ENCODE results near the gene CAV3. TPM values are rescaled to one million over a fixed set of nuclear protein-coding genes. Genes with fewer than 3 reads are reported as not detected.
A peak's percentile ranks its signal among the peaks of the same experiment; 100 is the strongest.

Gene CAV3
- total RNA-seq, 8 experiments from 2014 or later, result 0.25 to 0.77 (median 0.46) TPM; not detected in 4

DNA sequence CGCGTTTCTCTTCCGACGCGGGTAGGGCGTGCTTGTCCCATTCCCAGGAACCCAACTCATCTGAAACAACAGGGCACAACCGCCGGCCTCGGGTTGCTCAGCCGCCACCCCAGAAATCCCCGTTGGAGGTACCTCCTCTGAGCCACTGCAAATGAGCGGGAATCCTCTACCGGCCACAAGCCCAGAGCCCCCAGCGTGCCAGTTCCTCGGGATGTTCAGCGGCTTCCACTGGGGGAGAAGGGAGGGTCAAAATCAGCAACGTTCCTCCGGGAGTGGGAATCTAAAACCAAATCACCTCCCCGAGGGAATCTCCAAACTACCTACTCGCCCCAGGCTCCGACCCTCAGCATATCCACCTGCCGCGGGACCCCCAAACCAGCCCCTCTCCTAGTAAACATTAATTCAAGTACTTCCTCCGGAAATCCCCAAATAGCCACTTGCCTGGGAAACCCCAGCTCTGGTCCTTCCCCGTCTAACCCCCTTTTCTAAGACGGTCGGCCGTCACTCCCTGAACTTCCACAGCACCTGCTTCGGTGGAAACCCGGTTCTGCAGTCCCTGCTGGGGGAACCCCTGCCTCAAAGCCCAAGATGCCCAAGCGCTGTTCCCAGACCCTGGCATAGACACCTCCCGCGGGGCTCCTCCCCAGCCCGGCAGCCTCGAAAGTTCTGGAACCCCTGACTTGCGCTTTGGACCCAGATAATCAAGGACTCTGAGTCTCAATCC is 34.9 kb downstream of the CAV3 start:
- in situ Hi-C loops (cut with MboI; ENCODE audit: low pct_unique_long_range_greater_than_20kb in 2 of 9, low sequenced_read_pairs in 9 of 9, unreplicated experiment in 9 of 9), result no loop called here
- H3K4me3 ChIP-seq, result peak overlapping the region in 4 of 5 donors; percentile 16 to 29 (median 26)
- 0 to 53% (median 19%) methylated on average over 2 to 18 of the region's 36 CpGs; no CpG with 5 or more reads in 2 of the 10 experiments for WGBS, 10 experiments
- ATAC-seq (replicated peaks in 6 of 8), result no peak
- H3K4me1 ChIP-seq (replicated peaks in 1 of 2), result peaks cover 0 to 3% of the 10 kb centered on the region in 2 donors
- no peak overlapping the region for H3K27ac ChIP-seq

DNA sequence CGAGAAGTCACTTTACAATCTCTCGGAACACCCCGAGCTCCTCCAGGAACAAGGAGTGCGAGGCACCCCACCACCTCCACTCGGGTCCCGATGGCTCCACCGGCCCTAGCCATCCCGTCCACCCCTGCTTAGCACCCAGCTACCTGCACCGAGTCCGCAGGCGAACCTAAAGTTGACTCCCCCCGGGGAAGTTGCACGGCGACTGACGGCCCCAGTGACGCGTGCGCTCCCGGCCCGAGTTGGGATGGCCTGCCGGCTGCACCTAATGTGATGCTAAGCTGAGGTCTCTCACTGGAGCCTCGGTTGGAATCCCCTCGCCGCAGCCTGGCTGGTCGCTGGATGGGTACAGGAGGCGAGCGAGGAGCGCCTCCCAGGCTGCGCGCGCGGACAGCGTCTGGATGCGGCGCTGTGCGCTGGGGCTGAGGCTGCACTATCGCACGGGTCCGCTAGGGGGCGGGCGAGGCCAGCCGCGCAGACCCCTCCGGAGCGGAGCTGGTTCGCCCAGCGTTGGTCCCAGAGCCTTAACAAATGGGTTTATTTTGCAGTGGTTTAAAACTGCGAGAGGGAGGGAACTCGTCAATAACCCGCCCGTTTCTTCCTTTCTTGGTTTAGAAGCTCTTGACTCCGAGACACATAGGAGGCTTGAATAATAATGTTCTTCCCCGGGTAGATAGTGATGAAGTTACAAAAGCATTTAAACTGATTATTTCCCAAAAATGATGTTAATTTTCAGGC is 35.7 kb downstream of the CAV3 start, which contains the start of gene OXTR:
OXTR (minus strand) TSS at position 526 of the 735 bp plus-strand sequence. CDS start 1,426 bp downstream, outside the sequence.
- in situ Hi-C loops (cut with MboI; ENCODE audit: low pct_unique_long_range_greater_than_20kb in 2 of 9, low sequenced_read_pairs in 9 of 9, unreplicated experiment in 9 of 9), result no loop called here
- peak; percentile 94 to 100 (median 98) for ATAC-seq (replicated peaks in 6 of 8)

DNA sequence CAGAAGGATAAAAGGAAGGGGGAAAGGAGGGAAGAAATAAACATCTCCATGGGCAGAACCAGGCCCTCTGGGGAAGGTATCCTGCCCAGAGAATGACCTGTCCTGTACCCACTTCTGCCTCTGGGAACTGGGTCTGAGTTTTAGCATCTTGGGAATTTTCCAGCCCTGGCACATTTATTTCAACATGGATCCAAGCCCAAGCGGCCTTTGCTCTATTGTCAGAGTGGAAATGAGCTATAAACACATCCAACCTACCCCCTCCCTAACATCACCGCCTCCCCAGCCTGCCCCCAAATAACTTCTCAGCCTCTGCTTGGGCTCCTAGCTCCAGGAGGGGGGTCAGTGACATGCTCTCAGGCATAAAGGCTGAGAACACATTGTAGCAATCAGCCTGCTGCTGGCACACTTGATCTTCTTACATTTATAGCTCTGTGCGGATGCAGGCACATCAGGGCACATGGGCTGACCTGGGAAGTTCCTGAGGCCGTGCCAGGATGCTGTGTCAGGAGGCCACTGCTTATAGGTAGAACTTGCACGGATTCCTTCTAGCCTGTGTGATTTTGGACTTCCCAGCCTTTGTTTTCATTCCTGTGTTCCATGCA is 40.4 kb downstream of the CAV3 start:
- ATAC-seq (replicated peaks in 6 of 8), result no peak

More for the DNA sequence above, 35.7 kb downstream of the CAV3 start, which contains the start of gene OXTR:
- WGBS, 10 experiments, result 0 to 13% (median 6%) methylated on average over 4 to 25 of the region's 53 CpGs; no CpG with 5 or more reads in 2 of the 10 experiments
- no peak within 1 kb of the TSS for H3K27ac ChIP-seq
- peak within 1 kb of the TSS; percentile 24 to 29 (median 25) for H3K4me3 ChIP-seq
- peaks cover 0 to 3% of the 10 kb centered on the region in 2 donors for H3K4me1 ChIP-seq (replicated peaks in 1 of 2)

DNA sequence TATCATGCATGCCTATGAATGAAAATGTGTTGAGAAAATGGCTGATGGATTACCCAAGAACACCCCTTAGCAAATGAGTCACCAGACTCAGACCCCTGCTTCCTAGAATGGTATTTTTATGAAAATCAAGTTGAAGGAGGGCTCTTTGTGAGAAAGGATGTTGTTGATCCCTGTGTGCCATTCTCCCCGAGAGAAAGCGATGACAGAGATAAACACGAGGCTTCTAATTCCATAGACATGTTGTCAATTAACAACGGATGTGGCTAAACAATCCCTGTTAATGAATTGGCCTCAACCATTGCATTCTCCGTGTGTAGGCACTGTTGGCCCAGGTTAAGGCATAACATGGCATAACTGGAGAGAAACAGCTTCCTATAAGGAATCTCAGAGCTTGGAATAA is 41.6 kb downstream of the CAV3 start:
- in situ Hi-C loops (cut with MboI; ENCODE audit: low pct_unique_long_range_greater_than_20kb in 2 of 9, low sequenced_read_pairs in 9 of 9, unreplicated experiment in 9 of 9), result loop anchor here in 1 of 9 experiments (25.0 kb wide), 1 partner anchor 162 kb away; no protein-coding TSS in a partner anchor
- ATAC-seq (replicated peaks in 6 of 8), result peak in 5 of 8 experiments; percentile 32 to 87 (median 39)
- Histone ChIP-seq H3K27ac (no peak overlapping the region), H3K4me3 (no peak overlapping the region), H3K4me1 (replicated peaks in 1 of 2) (no peaks in the 10 kb centered on the region)
- WGBS, 10 experiments, result 27 to 76% (median 60%) methylated on average over 2 to 5 of the region's 5 CpGs; no CpG with 5 or more reads in 5 of the 10 experiments

More for the DNA sequence above, 40.4 kb downstream of the CAV3 start:
- Histone ChIP-seq H3K4me1 (replicated peaks in 1 of 2) (peaks cover 0 to 3% of the 10 kb centered on the region in 2 donors), H3K4me3 (no peak overlapping the region), H3K27ac (no peak overlapping the region)
- 62 to 100% (median 92%) methylated on average over 1 to 3 of the region's 5 CpGs; no CpG with 5 or more reads in 4 of the 10 experiments for WGBS, 10 experiments
- in situ Hi-C loops (cut with MboI; ENCODE audit: low pct_unique_long_range_greater_than_20kb in 2 of 9, low sequenced_read_pairs in 9 of 9, unreplicated experiment in 9 of 9), result no loop called here

DNA sequence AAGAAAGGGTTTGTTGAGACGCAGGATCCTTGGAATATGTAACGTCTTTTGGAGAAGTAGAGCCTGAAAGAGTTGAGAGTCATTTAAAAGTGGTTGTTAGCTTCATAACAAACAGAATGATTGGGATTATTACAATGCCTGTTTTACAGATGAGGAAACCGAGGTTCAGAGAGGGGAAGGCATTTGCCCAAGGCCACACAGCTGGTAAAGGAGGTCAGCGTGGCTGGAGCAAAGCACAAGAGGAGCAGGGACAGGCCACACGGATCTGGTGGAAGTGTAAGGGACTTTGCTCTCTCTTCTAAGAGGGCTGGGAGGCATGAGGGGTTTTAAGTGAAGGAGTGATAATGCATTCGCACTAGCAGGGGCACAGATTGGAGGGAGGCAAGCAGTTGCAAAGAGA is 42.0 kb downstream of the CAV3 start:
- no peak overlapping the region for H3K27ac ChIP-seq
- ATAC-seq (replicated peaks in 6 of 8), result no peak
- 61 to 100% (median 85%) methylated on average over 1 to 5 of the region's 6 CpGs; no CpG with 5 or more reads in 2 of the 10 experiments for WGBS, 10 experiments
- no peak overlapping the region for H3K4me3 ChIP-seq
- in situ Hi-C loops (cut with MboI; ENCODE audit: low pct_unique_long_range_greater_than_20kb in 2 of 9, low sequenced_read_pairs in 9 of 9, unreplicated experiment in 9 of 9), result loop anchor here in 1 of 9 experiments (25.0 kb wide), 1 partner anchor 162 kb away; no protein-coding TSS in a partner anchor
- H3K4me1 ChIP-seq (replicated peaks in 1 of 2), result no peaks in the 10 kb centered on the region

DNA sequence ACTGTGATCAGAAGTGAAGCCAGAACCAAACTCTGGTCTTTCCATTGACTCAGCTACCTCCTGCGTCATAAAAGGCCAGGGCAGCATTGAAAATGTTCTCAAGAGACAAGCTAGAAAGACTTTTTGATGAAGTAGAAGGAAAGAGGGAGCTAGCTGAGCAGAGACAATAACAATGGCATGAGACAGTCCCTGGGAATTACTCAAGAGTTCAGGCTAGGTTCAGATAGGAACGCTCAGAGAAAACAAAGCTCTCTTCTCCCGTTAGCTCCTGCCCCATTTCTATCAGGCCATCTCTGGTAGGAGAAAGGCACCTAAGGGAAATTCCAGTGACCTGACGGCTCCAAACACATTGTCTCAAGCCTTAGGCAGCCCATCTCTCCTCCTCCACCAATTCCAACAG is 42.8 kb downstream of the CAV3 start:
- Histone ChIP-seq H3K27ac (no peak overlapping the region), H3K4me3 (no peak overlapping the region), H3K4me1 (replicated peaks in 1 of 2) (no peaks in the 10 kb centered on the region)
- in situ Hi-C loops (cut with MboI; ENCODE audit: low pct_unique_long_range_greater_than_20kb in 2 of 9, low sequenced_read_pairs in 9 of 9, unreplicated experiment in 9 of 9), result loop anchor here in 1 of 9 experiments (25.0 kb wide), 1 partner anchor 161 kb away; no protein-coding TSS in a partner anchor
- no peak for ATAC-seq (replicated peaks in 6 of 8)
- WGBS, 10 experiments, result 41 to 100% (median 61%) methylated on average over 1 to 4 of the region's 4 CpGs; no CpG with 5 or more reads in 3 of the 10 experiments

GRCh38 chr3:8777201-8777977 is 43.8 kb downstream of the CAV3 start:
- Histone ChIP-seq H3K4me1 (replicated peaks in 1 of 2) (no peaks in the 10 kb centered on the region), H3K27ac (no peak overlapping the region), H3K4me3 (no peak overlapping the region)
- 70 to 100% (median 88%) methylated on average over 1 to 5 of the region's 5 CpGs for WGBS, 10 experiments
- no peak for ATAC-seq (replicated peaks in 6 of 8)
- in situ Hi-C loops (cut with MboI; ENCODE audit: low pct_unique_long_range_greater_than_20kb in 2 of 9, low sequenced_read_pairs in 9 of 9, unreplicated experiment in 9 of 9), result loop anchor here in 1 of 9 experiments (25.0 kb wide), 1 partner anchor 160 kb away; no protein-coding TSS in a partner anchor

DNA sequence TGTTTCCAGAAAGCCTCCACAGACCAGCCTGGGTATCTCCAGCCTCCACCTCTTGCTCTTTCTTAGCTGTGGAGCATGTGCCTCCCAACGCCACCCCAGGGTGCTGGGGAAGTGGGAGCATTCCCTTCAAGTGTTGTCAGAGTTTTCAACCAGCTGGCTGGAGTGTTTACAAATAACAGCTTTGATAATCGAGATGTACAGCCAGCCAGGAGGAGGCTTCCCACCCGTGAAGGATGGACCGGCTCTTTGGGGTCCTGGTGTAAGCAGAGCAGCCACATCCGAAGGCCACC is 44.3 kb downstream of the CAV3 start:
- 33 to 86% (median 79%) methylated on average over 2 to 5 of the region's 5 CpGs; no CpG with 5 or more reads in 5 of the 10 experiments for WGBS, 10 experiments

DNA sequence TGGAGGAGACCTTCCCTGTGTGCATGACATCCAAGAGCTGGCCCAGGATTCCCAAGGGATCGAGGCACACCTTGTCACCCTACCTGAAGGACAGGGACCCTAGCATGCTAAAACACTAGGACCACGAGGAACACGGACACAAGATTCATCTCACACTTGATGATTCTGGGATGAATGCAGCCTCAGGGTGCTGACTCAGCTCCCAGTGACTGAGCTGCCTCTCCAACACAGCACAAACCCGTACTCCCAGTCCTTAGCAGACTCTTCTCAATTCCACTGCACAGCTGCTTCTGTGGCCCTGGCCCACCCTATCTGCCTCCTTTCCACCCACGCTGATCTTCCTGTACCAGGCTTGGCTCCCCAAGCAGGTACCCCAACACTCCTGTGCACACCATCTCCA is 44.9 kb downstream of the CAV3 start:
- Histone ChIP-seq H3K4me3 (no peak overlapping the region), H3K4me1 (replicated peaks in 1 of 2) (no peaks in the 10 kb centered on the region), H3K27ac (no peak overlapping the region)
- 40 to 95% (median 73%) methylated on average over 1 to 4 of the region's 5 CpGs; no CpG with 5 or more reads in 4 of the 10 experiments for WGBS, 10 experiments
- in situ Hi-C loops (cut with MboI; ENCODE audit: low pct_unique_long_range_greater_than_20kb in 2 of 9, low sequenced_read_pairs in 9 of 9, unreplicated experiment in 9 of 9), result loop anchor here in 1 of 9 experiments (25.0 kb wide), 1 partner anchor 159 kb away; no protein-coding TSS in a partner anchor
- ATAC-seq (replicated peaks in 6 of 8), result no peak

More for the DNA sequence above, 44.3 kb downstream of the CAV3 start:
- no peak for ATAC-seq (replicated peaks in 6 of 8)
- Histone ChIP-seq H3K27ac (no peak overlapping the region), H3K4me1 (replicated peaks in 1 of 2) (no peaks in the 10 kb centered on the region), H3K4me3 (no peak overlapping the region)
- in situ Hi-C loops (cut with MboI; ENCODE audit: low pct_unique_long_range_greater_than_20kb in 2 of 9, low sequenced_read_pairs in 9 of 9, unreplicated experiment in 9 of 9), result loop anchor here in 1 of 9 experiments (25.0 kb wide), 1 partner anchor 159 kb away; no protein-coding TSS in a partner anchor

- Histone ChIP-seq H3K4me1 (replicated peaks in 1 of 2) (no peaks in the 10 kb centered on the region), H3K4me3 (no peak overlapping the region), H3K27ac (no peak overlapping the region)
- ATAC-seq (replicated peaks in 6 of 8), result no peak
- in situ Hi-C loops (cut with MboI; ENCODE audit: low pct_unique_long_range_greater_than_20kb in 2 of 9, low sequenced_read_pairs in 9 of 9, unreplicated experiment in 9 of 9), result loop anchor here in 1 of 9 experiments (25.0 kb wide), 1 partner anchor 157 kb away; no protein-coding TSS in a partner anchor
Observed at GRCh38 chr3:8780279-8780678, 46.7 kb downstream of the CAV3 start.

DNA sequence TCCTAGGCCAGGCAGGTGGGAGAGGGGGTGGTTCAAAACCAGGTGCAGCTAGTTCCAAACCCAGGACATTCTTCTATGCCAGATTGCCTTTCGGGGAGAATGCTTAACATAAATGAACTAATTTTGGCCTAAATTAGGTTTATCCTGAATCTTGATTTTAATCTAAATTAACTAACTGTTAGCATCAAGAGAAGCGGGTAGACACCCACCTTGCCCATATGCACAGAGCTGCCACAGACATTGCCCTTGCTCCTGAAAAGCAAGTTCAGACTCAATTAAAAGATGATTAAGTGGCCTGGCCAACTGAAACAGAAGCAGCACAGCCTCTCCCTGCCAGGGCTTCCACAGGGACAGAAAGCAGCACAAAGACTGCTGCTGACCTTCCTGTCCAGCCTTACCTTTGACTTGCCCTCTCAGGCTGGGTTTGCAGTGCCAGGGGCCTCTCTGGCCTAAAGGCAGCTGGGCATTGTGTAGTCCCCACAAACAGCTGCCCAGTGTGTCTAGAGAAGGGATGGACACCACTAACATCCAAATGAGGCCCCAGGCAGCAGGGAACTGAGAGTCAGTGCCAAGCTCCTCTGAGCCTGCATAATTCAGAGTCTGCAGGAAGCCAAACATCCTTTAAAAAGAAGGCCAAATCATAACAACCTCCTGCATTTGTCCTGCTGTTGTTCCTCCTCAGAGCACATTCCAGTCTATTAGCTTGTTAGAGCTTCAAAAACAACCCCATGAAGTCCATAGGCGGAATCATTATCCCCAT is 51.3 kb downstream of the CAV3 start:
- H3K4me1 ChIP-seq (replicated peaks in 1 of 2), result no peaks in the 10 kb centered on the region
- in situ Hi-C loops (cut with MboI; ENCODE audit: low pct_unique_long_range_greater_than_20kb in 2 of 9, low sequenced_read_pairs in 9 of 9, unreplicated experiment in 9 of 9), result loop anchor here in 1 of 9 experiments (25.0 kb wide), 1 partner anchor 152 kb away; no protein-coding TSS in a partner anchor
- peak in 2 of 8 experiments; percentile 44 to 47 for ATAC-seq (replicated peaks in 6 of 8)
- no peak overlapping the region for H3K4me3 ChIP-seq
- H3K27ac ChIP-seq, result no peak overlapping the region
- WGBS, 10 experiments, result 80 to 100% (median 91%) methylated on average over 1 to 3 of the region's 3 CpGs; no CpG with 5 or more reads in 1 of the 10 experiments

Measured in motor neuron (in vitro differentiated cells).